A549 (cell line): Measurements from ENCODE around the gene DTX3. TPM values are rescaled to one million over a fixed set of nuclear protein-coding genes. Genes with fewer than 3 reads are reported as not detected.

Experiments used
- ATAC-seq, 2 experiments: fragments of 200-7000 bp in 1 of 2; fragments of >200 bp in 1 of 2; cut with Nextera tagmentation in 1 of 2; cut with Tn5 transposase in 1 of 2; 3 replicates each; pipeline versions ENCODE4 v1.8.0 to v1.9.1; 2018 to 2020; ENCODE audit warnings: mild to moderate bottlenecking in 1 of 2, moderate library complexity in 1 of 2
- CTCF ChIA-PET: fragments of 300-600 bp; sonication (Branson Sonifier 250); formaldehyde crosslinking; extraction: SDS; loops from one replicate; lab custom pipeline; 2021; ENCODE audit warnings: antibody characterized with exemption, inconsistent platforms; lab: Yijun Ruan, JAX
- POLR2A ChIA-PET: fragments of 350-600 bp; formaldehyde crosslinking; extraction: SDS; loops from one replicate; lab custom pipeline; 2021; ENCODE audit warnings: antibody characterized with exemption, inconsistent platforms; lab: Yijun Ruan, JAX
- DNase-seq, 2 experiments: peaks; one replicate each; pipeline versions ENCODE4 v3.0.0 to v3.0.0-alpha.2; 2011 to 2016; ENCODE audit warnings: low read depth in 1 of 2, low spot score in 1 of 2
- FAIRE-seq: peaks from 2 replicates; lab custom pipeline; 2011; peaks lifted over from hg19 to GRCh38; lab: Jason Lieb, UNC
- H3K27ac ChIP-seq, 2 experiments: fragments of >200 bp; sonication (Bioruptor Twin); formaldehyde crosslinking; 3 replicates each; pipeline ENCODE4 v1.5.1; 2016 to 2017
- H3K4me1 ChIP-seq: fragments of >200 bp; sonication (Bioruptor Twin); formaldehyde crosslinking; 3 replicates; pipeline ENCODE4 v1.6.1; 2016
- H3K4me2 ChIP-seq: fragments of >200 bp; sonication (Bioruptor Twin); formaldehyde crosslinking; 3 replicates; pipeline ENCODE4 v1.6.1; 2016
- H3K4me3 ChIP-seq: fragments of >200 bp; sonication (Bioruptor Twin); formaldehyde crosslinking; 3 replicates; pipeline ENCODE4 v1.5.1; 2016
- H3K9me3 ChIP-seq: fragments of >200 bp; sonication (Bioruptor Twin); formaldehyde crosslinking; 3 replicates; pipeline ENCODE4 v1.6.1; 2016
- ATOH8 ChIP-seq: fragments of 250-450 bp; sonication (Bioruptor Pico); IDR thresholded peaks from 2 replicates; pipeline ENCODE4 v1.5.0; 2020; ENCODE audit warnings: low read depth, mild to moderate bottlenecking, moderate library complexity
- BCL3 ChIP-seq: fragments of >200 bp; sonication (Bioruptor Twin); formaldehyde crosslinking; IDR thresholded peaks from 3 replicates; pipeline ENCODE4 v1.6.1; 2016
- BHLHE40 ChIP-seq: IDR thresholded peaks from 2 replicates; pipeline ENCODE4 v1.6.1; 2012; ENCODE audit warnings: low read depth, low read length, inconsistent platforms
- CBX8 ChIP-seq: fragments of 200-600 bp; sonication (generic); IDR thresholded peaks from 2 replicates; pipeline ENCODE4 v1.6.1; 2016
- FOXS1 ChIP-seq: fragments of 250-450 bp; sonication (Bioruptor Pico); IDR thresholded peaks from 2 replicates; pipeline ENCODE4 v1.5.0; 2020; ENCODE audit warnings: mild to moderate bottlenecking, moderate library complexity
- GATA3 ChIP-seq: IDR thresholded peaks from 2 replicates; pipeline ENCODE4 v1.6.1; 2012; ENCODE audit warnings: borderline replicate concordance
- HDAC2 ChIP-seq: fragments of 200-600 bp; sonication (generic); IDR thresholded peaks from 2 replicates; pipeline ENCODE4 v1.6.1; 2016
- HEYL ChIP-seq: fragments of 250-450 bp; sonication (Bioruptor Pico); IDR thresholded peaks from 2 replicates; pipeline ENCODE4 v1.8.0; 2021; ENCODE audit warnings: mild to moderate bottlenecking, moderate library complexity
- HOXB5 ChIP-seq: fragments of 250-450 bp; sonication (Bioruptor Pico); IDR thresholded peaks from 2 replicates; pipeline ENCODE4 v1.5.0; 2020; ENCODE audit warnings: mild to moderate bottlenecking, moderate library complexity
- JUN ChIP-seq, 2 experiments: fragments of >200 bp; sonication (Bioruptor Twin); formaldehyde crosslinking; IDR thresholded peaks; 2 replicates in 1 of 2; 3 replicates in 1 of 2; pipeline ENCODE4 v1.6.1; 2016 to 2017
- MYC ChIP-seq: IDR thresholded peaks from 2 replicates; pipeline ENCODE4 v1.6.1; 2012; ENCODE audit warnings: mild to moderate bottlenecking, inconsistent platforms, low read length, improper control_type of control experiment, borderline replicate concordance
- NR3C1 ChIP-seq: fragments of >200 bp; sonication (Bioruptor Twin); formaldehyde crosslinking; IDR thresholded peaks from 3 replicates; pipeline ENCODE4 v1.6.1; 2017
- PBX3 ChIP-seq: IDR thresholded peaks from 2 replicates; pipeline ENCODE4 v1.6.1; 2012
- PHF8 ChIP-seq: fragments of 200-600 bp; sonication (generic); IDR thresholded peaks from 2 replicates; pipeline ENCODE4 v1.6.1; 2016; ENCODE audit warnings: low read depth, mild to moderate bottlenecking, antibody characterized with exemption, moderate library complexity, borderline replicate concordance
- POLR2A ChIP-seq: IDR thresholded peaks from 2 replicates; pipeline ENCODE4 v1.6.1; 2012; ENCODE audit warnings: mild to moderate bottlenecking, low read length
- RARB ChIP-seq: fragments of 250-450 bp; sonication (Bioruptor Pico); IDR thresholded peaks from 2 replicates; pipeline ENCODE4 v1.8.0; 2021; ENCODE audit warnings: mild to moderate bottlenecking, moderate library complexity
- SREBF2 ChIP-seq: fragments of 450-650 bp; IDR thresholded peaks from 2 replicates; pipeline ENCODE4 v1.6.1; 2014; ENCODE audit warnings: mild to moderate bottlenecking, moderate library complexity
- TP53 ChIP-seq: fragments of 250-450 bp; sonication (Bioruptor Pico); IDR thresholded peaks from 2 replicates; pipeline ENCODE4 v1.5.0; 2021; ENCODE audit warnings: mild to moderate bottlenecking, moderate library complexity
- ZFP36 ChIP-seq: fragments of 450-650 bp; IDR thresholded peaks from 2 replicates; pipeline ENCODE4 v1.6.1; 2014; ENCODE audit warnings: borderline replicate concordance; ENCODE audit not compliant: partially characterized antibody
- WGBS: methylation state at CpG from one replicate; pipeline ENCODE4 v1.1.6; 2017; ENCODE audit errors: missing lambda C conversion rate; 5-methylcytosine and 5-hydroxymethylcytosine counted together
- polyA plus RNA-seq, 4 experiments: library from polyadenylated mRNA; depleted of rRNA in 3 of 4; stranded (reverse); fragments of >200 nt; fragmentation: RNase III in 1 of 4; extraction: RNeasy Plus Mini Kit Qiagen cat#74134 plus additional on column Dnase treatment in 1 of 4; gene quantifications; 2 replicates in 3 of 4; 3 replicates in 1 of 4; pipeline ENCODE4 v1.2.3, GENCODE V29; 2011 to 2017

Gene DTX3
- polyA plus RNA-seq, 2 of the 4 experiments (the other 2 are of a cell fraction): 21.7 to 24.7 TPM

GRCh38 chr12:57575771-57576612 is 28.6 kb upstream of the DTX3 start:
- CTCF ChIA-PET: interaction anchor here (0.5 to 9.3 kb wide), 13 partner anchors 8 to 161 kb away, joined by 3 to 104 read pairs (median 5); partner anchors contain the start of gene B4GALNT1
- FAIRE-seq (no peak), ATAC-seq (no peak), DNase-seq (no peak)
- Histone ChIP-seq H3K9me3 (no peaks in the 10 kb centered on the region), H3K4me1 (peaks cover 13% of the 10 kb centered on the region), H3K4me2 (no peak overlapping the region), H3K27ac (no peak overlapping the region), H3K4me3 (no peak overlapping the region)
- WGBS: 61% methylated on average over 12 of the region's 12 CpGs
- no peak for TF ChIP-seq GATA3
- TF ChIP-seq BHLHE40: no peak
- TF ChIP-seq HDAC2: no peak
- TF ChIP-seq HEYL: no peak
- no peak for TF ChIP-seq JUN (IDR thresholded peaks at IDR 0.05)
- no peak for TF ChIP-seq MYC
- no peak for TF ChIP-seq FOXS1 (CRISPR knock-in tag)
- no peak for TF ChIP-seq HOXB5 (CRISPR knock-in tag)
- TF ChIP-seq PHF8: no peak
- TF ChIP-seq SREBF2: no peak
- no peak for TF ChIP-seq CBX8
- TF ChIP-seq ATOH8 (CRISPR knock-in tag): no peak
- no peak for TF ChIP-seq ZFP36
- TF ChIP-seq BCL3: no peak
- TF ChIP-seq POLR2A: no peak
- POLR2A ChIA-PET: interaction anchor here (1.0 kb wide), 1 partner anchor 55 kb away, joined by 4 read pairs; the partner anchor contains the start of gene DDIT3

GRCh38 chr12:57576613-57577160 is 27.9 kb upstream of the DTX3 start:
- CTCF ChIA-PET: interaction anchor here (0.5 to 10.0 kb wide), 8 partner anchors 7 to 149 kb away, joined by 3 to 336 read pairs (median 8); partner anchors contain the start of genes ARHGEF25, B4GALNT1 and DTX3
- no peak for DNase-seq
- no peak for FAIRE-seq
- no peak for TF ChIP-seq RARB (CRISPR knock-in tag)
- TF ChIP-seq NR3C1: no peak
- no peak for TF ChIP-seq PBX3
- no peak for TF ChIP-seq GATA3
- no peak for TF ChIP-seq HDAC2
- no peak for TF ChIP-seq TP53 (CRISPR knock-in tag)
- TF ChIP-seq BCL3: no peak
- no peak for TF ChIP-seq ZFP36
- TF ChIP-seq, all 56 proteins: peak for 0
- no peak overlapping the region for H3K4me3 ChIP-seq
- 63% methylated on average over 9 of the region's 9 CpGs for WGBS
- no peak overlapping the region for H3K27ac ChIP-seq
- no peak overlapping the region for H3K4me2 ChIP-seq
- POLR2A ChIA-PET: no interaction called here
- no peak; a peak in 1 of 6 replicates for ATAC-seq
- no peaks in the 10 kb centered on the region for H3K9me3 ChIP-seq
- H3K4me1 ChIP-seq: peaks cover 13% of the 10 kb centered on the region
